T follicular helper cell (primary cell): ENCODE data around the gene C18orf32.
A peak's percentile ranks its signal among the peaks of the same experiment; 100 is the strongest.
"Not testable (repeated sequence)": the region's sequence is repeated elsewhere in the genome, so short reads cannot be mapped to it uniquely, and the experiment has no call there.

Experiments
- DNase-seq: peaks from one replicate; pipeline ENCODE4 v3.0.0-alpha.2; 2020; ENCODE audit warnings: low read depth
- total RNA-seq, 2 experiments: gene quantifications; one replicate each; lab custom pipeline; 2026; lab: John Stamatoyannopoulos, UW

C18orf32 gene
- total RNA-seq, result 3.2 to 9.0 reads per million in 2 experiments

DNA sequence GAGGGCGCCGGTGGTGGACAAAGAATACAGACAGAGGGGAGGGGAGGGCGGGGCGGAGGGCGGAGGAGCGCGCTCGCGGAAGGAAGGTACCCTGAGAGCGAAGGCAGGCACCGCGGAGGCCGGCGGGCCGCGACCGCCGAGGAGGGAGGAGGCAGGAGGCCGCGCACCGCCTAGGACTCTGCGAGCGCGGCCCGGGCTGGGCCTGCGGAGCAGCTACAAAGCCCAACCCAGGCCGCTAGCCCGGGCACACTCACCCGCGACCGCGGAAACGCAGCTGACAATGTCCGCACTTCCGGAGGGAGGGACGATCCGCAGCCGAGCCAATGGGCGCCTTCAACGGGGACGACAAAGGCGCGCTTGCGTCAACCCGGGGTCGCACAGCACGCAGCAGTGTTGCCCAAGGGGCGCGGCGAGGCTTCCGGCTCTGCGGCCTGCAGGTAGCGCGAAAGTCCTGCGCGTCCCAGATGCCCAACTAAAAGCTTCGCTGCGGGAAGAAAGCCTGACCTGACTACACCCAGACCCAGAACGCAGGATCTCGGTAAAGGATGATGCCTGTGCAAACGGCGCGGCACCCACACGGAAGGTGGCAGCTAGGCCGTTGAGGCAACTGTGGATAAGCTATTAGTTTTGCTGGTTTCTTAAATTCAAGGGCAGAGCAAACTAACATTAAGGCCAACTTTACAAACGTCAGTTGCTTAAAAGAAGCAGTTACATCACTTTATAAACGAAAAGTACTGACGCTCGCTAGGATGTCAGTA is at the start of gene C18orf32:
Gene C18orf32 (minus strand): TSS at position 282 of the 758 bp plus-strand sequence. CDS start 3,486 bp downstream, outside the sequence.
- peak; percentile 86 for DNase-seq

- no peak for DNase-seq
These were observed 48.0 kb upstream of the C18orf32 start for GRCh38 chr18:49534846-49535601.

GRCh38 chr18:49531678-49532153 is 44.7 kb upstream of the C18orf32 start:
- DNase-seq, result no peak

GRCh38 chr18:49529596-49529995 is 42.6 kb upstream of the C18orf32 start:
- no peak for DNase-seq

DNA sequence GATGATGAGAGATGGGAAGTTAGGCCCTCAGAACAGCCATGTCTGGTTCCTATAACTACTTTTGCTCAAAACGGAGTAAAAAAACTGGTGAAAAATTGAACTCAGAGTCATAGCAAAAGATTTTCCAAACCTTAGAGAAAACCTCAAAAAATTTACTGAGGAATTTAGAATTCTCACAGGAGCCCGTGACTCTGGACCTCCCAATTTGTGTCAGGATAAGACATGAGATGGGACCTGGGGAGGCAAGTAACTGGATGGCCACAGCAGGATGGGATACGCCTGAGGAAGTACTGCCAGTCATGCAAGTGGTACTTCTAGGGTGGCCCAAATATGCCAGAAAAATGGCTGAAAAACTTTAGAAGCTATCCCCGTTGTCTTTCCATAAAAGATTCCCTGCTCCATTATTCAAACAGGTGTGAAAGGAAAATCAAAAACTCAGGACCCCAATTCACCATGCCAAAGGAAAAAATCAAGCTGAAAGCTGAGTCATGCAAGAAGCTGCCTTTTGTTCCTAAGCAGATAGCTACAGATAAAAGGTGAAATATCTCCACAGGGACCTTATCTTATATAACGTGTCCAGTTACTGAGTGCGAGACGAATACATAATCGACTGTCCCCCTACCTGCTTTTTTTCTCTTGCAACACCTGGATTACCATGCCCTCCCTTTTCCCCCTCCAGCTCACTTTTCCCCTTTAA is 40.7 kb upstream of the C18orf32 start:
- DNase-seq, result no peak

- DNase-seq, result no peak
These were observed 38.9 kb upstream of the C18orf32 start for GRCh38 chr18:49525981-49526380.

- DNase-seq, result no peak
These were observed 37.9 kb upstream of the C18orf32 start for GRCh38 chr18:49524951-49525350.

GRCh38 chr18:49524349-49524748 is 37.3 kb upstream of the C18orf32 start:
- DNase-seq, result no peak

GRCh38 chr18:49523580-49524093 is 36.6 kb upstream of the C18orf32 start:
- not testable (repeated sequence) for DNase-seq

- no peak for DNase-seq
These were observed 34.3 kb upstream of the C18orf32 start for GRCh38 chr18:49521216-49521835.

- DNase-seq, result no peak
These were observed 33.7 kb upstream of the C18orf32 start for GRCh38 chr18:49520661-49521145.

GRCh38 chr18:49519101-49519971 is 32.3 kb upstream of the C18orf32 start:
- no peak for DNase-seq

- DNase-seq, result no peak
These were observed 30.4 kb upstream of the C18orf32 start for GRCh38 chr18:49517483-49517882.

GRCh38 chr18:49515516-49515915 is 28.5 kb upstream of the C18orf32 start:
- no peak for DNase-seq

- not testable (repeated sequence) for DNase-seq
These were observed 28.0 kb upstream of the C18orf32 start for GRCh38 chr18:49515003-49515402.

- DNase-seq, result no peak
These were observed 27.5 kb upstream of the C18orf32 start for GRCh38 chr18:49514577-49514976.

- DNase-seq, result not testable (repeated sequence)
These were observed 25.8 kb upstream of the C18orf32 start for GRCh38 chr18:49512876-49513275.

DNA sequence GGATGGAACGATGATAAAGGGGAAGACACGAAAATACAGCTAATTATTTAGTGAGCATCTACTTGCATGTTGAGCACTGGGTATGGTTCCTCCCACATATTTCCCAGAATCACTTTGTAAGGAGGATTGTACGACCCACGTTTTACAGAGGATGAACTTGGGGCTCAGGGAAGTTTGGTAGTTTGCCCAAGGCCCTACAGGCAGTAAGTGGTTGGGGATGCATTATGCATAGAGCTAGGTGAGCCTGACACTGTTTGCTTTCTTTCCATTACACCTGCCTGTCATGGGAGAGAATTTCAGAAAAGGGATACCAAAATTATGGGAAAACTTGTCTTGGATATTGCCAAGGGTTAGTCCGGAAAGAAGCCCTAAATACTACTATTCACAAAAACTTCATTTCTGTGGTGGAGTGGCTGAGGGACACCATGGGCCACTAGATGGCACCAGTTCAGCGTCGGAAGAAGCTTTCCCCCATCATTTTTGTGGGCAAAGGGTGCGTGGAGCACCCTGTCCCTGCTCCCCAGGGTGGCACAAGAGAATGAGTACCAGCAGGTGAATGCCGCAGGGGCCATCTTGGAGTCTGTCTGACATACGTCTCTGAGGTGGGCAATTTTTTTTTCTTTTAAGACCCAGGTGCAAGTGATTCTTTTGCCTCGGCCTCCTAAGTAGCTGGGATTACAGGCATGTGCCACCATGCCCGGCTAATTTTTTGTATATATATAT is 23.5 kb upstream of the C18orf32 start:
- peak; percentile 35 for DNase-seq

DNA sequence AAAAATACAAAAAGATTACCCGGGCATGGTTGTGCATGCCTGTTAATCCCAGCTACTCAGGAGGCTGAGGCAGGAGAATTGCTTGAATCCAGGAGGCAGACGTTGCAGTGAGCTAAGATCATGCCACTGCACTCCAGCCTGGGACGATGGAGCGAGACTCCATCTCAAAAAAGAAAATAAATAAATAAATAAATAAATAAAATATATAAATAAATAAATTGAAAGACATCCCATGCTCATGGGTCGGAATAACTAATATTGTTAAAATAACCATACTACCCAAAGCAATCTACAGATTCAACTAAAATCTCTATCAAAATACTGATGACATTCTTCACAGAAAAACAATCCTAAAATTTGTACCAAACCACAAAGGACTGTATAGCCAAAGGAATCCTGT is 19.4 kb upstream of the C18orf32 start:
- DNase-seq, result not testable (repeated sequence)

DNA sequence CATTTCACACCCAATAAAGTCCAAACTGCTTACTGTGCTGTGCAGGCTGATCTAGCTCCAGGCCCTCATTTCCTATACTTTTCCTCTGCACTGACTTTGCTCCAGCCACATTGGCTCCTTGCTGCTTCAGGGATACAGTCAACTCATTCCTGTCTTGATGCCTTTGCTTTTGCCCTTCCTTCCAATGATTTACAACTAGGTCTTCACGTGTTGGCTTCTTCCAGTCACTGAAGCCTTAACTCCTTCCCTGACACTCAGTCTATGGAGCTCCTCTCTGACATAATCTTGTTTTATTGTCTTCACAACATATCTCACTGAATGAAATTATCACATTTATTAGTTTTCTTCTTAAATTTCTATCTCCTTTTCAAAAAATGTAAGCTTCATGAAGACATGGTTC is 16.9 kb upstream of the C18orf32 start:
- DNase-seq, result no peak
